Pulmonary artery endothelial cell (primary cell): ENCODE data around the gene DNAJB2. TPM values are rescaled to one million over a fixed set of nuclear protein-coding genes. Genes with fewer than 3 reads are reported as not detected.

Experiments used
- DNase-seq: peaks from one replicate; pipeline ENCODE4 v3.0.0-alpha.2; 2011; ENCODE audit warnings: low read depth, low spot score
- total RNA-seq: library from RNA; depleted of rRNA; stranded (reverse); fragments of >200 nt; gene quantifications from 2 replicates; pipeline ENCODE4 v1.2.3, GENCODE V29; 2014

Gene DNAJB2
- 20.8 and 31.0 TPM in 2 replicates for total RNA-seq

DNA sequence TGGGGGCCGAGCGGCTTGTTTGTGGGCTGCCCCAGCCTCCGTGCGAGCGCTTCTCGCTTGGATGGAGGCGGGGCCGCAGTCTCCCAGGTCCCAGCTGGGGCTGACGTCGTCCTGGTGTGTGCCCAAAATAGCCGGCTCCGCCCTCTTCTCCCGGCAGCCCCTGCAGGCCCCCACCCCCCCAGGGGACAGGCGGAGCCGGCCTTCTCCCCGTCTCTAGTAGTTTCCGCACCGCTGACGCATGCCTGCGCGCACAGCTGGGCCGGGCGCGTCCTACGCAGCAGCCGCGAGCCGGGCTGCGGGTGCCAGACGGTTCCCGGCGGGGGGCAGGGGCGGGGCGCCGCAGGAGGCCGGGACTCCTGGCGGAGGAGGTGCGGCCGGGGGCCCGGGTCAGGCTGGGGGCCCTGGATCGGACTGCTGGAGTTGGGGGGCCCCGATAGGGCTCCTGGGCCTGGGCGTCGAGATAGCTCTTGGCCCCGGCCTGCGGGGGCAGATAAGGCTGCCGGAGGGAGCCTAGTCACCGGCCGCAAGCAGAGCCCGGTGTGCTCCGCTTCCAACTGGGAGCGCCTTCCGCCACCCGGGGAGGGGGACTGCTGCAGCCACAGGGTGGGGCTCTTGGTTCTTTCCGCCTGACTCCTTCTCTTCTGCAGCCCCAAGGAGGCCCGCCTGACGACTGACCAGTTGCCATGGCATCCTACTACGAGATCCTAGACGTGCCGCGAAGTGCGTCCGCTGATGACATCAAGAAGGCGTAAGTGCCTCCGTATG is at the start of gene DNAJB2:
Gene DNAJB2, plus strand, starts transcription at position 216 of the 765 bp plus-strand sequence. Its CDS starts 468 bp downstream, at position 684.
- DNase-seq = peak; percentile 93

DNA sequence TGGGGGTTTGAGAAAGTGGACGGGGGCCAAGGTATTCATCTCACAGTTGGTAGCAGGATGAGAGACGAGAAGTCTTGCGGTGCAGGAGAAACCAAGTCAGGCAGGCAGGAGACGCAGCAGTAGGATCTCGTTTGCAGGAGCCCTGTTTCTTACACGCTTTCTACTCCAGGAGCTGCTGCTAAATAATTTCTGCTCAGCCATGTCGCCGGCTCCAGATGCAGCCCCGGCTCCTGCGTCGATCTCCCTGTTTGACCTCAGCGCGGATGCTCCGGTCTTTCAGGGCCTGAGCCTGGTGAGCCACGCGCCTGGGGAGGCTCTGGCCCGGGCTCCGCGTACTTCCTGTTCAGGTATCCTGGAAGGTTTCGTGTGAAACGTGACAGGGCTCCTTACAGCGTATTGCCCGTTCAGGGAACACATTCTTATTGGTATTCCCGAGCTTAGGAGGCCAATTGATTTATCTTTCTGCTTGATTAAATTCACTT is 49.1 kb upstream of the DNAJB2 start:
- no peak for DNase-seq

DNA sequence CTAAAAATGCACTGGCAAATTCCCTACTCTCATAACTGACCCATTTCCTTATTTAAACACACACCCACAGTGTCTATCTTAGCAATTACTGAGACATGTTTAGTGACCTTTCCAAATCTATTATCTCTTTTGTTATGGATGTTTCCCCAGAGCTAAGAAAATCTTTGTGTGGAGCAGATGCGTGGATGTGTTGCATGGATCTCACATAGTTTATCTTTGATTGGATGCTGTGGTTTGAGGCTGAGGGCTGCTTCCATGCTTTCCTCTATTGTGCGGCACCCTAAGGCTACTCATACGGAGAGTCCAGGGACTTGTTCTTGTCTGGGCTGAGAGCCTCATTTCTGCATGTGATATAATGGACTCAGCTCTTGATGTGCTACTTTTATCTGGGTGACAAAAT is 44.8 kb upstream of the DNAJB2 start:
- DNase-seq = no peak

DNA sequence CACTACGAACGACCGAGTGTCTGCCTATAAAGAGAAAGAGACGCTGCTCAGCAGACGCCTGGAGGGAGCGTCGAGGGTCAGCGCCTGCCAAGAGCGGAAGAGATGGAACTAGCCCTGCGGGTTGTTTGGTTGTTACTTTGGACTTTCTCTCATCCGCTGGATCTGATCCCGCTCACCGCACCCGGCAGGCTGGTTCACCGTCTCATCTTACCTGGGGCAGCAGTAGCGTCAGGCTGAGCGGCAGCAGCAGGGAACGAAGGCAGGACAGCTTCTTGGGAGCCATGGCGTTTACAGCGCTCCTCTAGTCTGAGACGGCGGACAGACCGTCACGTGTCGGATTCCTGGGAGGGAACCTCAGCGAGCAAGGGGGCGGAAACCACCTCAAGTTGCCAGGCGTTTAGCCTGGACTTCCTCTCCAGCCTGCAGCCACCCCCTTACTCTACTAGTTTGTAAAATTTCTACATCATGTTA is 35.8 kb upstream of the DNAJB2 start:
- no peak for DNase-seq

DNA sequence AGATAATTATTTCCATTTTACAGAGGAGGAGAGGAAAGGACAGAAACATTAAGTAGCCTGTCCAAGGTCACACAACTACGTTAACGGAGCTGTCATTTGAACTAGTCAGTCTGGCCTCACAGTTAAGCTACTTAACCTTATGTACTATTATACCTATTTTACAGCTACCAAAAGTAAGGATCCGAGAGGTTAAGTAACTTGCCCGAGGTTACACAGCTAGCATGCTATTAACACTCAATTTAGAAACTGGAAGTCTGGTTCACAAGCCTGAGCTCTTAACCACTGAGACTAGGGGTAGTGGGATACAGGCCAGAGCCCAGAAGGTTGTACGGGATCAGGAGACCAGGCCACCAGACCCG is 34.4 kb upstream of the DNAJB2 start:
- no peak for DNase-seq

DNA sequence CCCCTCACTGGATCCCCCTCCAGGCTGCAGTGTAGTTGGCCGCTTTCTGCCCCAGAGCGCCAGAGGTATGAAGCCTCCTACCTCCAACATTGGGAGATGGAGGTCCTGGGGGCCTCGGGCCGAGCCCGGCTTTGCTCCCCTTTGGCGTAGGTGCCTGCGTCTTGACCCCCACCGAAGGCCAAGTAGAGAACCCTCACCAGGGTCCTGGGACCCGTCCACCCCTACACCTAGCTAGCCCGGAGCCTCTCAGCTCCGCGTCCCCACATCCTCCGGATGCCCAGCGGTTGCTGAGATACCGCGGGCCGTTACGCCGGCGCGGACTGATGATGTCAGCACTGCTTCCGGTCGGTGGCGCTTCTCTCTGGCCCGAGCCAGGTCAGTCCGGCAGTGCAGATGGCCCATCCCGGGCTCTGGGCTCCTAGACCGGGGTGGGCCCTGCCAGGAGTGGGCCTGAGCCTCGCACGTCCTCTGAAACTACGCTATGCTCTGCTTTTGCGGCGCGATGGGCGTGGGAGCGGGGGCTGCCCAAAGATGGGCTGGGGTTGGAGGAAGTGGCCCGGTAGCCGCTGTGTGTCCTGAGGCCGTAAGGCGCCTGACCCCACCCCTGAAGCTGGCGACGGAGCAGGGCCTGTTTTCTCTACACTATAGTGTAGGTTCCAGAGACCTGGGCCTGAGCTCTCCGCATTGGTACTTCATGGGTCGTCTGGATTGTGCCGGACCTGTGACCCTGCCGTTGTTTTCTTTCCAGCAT is 33.8 kb upstream of the DNAJB2 start, which contains the start of the genes GLB1L and STK16:
Gene GLB1L, minus strand, starts transcription at position 297 of the 751 bp plus-strand sequence. CDS start 1,871 bp downstream, outside the sequence.
Gene STK16, plus strand, starts transcription at position 332 of the 751 bp plus-strand sequence. CDS start 521 bp downstream, outside the sequence.
- DNase-seq = peak; percentile 74

DNA sequence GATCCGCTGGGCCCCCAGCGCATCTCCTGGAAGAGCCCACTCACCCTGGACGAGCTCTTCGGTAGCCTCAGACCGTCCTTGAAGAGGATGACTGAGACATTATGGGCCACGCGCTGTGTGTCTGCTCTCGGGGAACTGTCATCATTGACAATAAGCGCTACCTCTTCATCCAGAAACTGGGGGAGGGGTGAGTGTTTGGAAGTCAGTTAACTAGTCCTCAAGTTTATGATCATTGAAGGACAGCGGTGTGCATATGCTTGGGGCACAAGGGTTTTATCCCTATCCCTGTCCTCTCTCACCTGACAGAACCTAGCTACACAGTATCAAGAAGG is 33.3 kb upstream of the DNAJB2 start:
- no peak for DNase-seq

DNA sequence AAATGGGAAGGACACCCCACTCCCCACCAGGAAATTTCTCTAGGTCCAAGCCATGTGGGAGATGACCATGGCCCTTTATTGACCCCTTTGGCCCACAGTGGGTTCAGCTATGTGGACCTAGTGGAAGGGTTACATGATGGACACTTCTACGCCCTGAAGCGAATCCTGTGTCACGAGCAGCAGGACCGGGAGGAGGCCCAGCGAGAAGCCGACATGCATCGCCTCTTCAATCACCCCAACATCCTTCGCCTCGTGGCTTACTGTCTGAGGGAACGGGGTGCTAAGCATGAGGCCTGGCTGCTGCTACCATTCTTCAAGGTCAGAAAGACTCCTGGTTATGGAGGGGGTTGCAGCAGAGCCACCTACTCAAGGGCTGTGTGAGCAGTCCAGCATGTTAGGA is 32.6 kb upstream of the DNAJB2 start:
- no peak for DNase-seq

DNA sequence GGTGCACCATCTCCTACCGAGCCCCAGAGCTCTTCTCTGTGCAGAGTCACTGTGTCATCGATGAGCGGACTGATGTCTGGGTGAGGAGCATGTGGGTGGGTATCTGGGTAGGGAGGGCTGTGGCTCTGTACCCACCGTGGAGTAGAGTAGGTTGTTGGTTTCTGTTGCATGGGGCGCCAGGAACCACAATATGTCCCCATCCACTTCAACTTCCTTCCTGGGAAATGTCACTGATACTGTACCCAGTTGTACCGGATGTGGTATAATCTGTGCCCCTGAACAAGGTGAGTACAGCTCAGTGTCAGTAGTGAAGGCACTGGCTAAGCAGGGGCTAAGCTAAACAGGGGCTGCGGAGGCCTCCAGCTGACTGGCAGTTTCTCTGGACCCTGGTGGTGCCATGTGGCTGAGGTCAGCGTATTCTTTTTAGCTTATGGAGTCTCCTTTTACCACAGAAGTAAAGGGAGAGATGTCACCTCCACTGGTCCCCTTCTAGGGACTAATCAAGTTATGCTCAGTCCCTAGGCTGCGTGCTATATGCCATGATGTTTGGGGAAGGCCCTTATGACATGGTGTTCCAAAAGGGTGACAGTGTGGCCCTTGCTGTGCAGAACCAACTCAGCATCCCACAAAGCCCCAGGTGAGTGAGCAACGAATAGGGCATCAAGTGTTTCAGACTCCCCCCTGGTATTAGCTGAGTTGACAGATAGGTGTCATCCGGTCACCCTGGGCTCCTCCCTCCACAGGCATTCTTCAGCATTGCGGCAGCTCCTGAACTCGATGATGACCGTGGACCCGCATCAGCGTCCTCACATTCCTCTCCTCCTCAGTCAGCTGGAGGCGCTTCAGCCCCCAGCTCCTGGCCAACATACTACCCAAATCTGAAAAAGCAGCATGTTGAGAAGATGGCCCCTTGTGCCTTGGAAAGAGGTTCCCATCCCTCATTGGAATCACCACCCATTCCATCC is 31.2 kb upstream of the DNAJB2 start:
- no peak for DNase-seq

DNA sequence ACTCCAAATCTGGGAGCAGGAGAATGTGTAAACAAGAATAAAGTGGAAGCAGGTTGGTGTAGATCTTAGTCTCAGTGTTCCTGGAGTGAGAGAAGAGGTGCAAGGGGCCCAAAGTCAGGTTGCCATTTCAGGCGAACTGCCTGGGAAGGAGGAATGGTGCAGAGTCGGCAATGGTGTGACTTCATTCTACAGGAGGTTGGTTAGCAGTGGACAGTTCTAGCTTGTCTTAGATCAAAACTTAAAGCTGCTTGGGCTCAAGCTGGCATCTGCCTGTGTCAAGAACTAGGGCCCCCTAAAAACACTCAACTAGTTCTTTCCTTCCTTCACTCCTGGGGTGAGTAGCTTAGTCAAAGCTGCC is 30.3 kb upstream of the DNAJB2 start:
- DNase-seq = no peak

DNA sequence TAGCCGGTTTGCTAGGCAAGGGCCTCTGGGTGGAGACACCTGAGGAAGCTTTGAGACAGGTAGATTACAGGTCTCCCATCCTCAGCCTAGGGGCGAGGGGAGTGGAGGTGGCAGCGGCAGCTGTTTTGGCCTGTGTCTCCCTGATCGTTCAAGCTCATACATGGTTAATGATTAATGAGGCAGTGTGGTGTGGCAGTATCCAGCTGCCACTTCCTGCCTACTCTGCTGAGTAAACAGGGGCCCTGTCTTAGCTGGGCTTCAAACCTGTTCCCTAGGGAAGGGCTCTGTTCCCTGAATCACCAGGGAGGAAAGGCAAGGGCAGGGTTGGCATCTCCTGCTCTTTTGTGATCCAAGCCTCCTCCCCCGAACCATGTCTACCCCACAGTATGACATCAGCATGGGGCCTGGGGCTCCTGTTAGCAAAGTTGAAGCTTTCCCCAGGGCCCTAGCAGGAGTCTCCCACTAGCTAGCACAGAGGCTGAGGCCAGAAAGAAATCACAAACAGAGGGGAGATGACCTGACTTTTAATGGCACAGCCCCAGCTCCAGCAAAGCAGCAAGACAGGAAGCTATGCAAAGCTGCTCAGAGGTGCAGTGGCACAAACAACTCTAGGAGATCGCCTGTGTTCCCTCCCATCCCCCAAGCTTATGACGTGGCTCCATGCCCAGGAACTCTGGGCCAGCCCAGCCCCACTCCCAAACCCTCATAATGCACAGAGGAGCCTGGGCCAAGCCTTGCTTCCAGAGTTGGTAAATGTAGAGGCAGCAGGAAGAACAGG is 29.8 kb upstream of the DNAJB2 start:
- DNase-seq = peak; percentile 66

DNA sequence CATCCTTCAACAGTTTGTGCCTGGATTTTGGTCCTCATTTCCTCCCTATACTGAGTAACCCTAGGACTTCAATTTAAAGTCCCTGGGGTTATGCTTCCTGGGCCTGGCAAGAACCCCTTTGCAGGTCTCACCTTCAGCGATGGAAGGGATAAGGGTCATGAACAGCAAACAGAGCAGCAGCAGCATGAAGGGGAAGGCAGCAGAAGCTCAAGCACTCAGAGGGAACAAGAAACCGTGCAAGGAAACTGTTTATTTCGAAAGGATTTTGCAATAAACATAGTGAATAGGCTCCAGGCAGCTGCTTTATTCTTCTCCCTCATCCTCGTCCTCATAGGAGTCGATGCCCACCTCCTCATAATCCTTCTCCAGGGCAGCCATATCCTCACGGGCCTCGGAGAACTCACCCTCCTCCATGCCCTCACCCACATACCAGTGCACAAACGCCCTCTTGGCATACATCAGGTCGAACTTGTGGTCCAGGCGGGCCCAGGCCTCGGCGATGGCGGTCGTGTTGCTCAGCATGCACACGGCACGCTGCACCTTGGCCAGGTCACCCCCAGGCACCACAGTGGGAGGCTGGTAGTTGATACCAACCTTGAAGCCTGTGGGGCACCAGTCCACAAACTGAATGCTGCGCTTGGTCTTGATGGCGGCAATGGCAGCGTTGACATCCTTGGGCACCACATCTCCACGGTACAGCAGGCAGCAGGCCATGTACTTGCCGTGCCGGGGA is 29.0 kb upstream of the DNAJB2 start:
- no peak for DNase-seq

DNA sequence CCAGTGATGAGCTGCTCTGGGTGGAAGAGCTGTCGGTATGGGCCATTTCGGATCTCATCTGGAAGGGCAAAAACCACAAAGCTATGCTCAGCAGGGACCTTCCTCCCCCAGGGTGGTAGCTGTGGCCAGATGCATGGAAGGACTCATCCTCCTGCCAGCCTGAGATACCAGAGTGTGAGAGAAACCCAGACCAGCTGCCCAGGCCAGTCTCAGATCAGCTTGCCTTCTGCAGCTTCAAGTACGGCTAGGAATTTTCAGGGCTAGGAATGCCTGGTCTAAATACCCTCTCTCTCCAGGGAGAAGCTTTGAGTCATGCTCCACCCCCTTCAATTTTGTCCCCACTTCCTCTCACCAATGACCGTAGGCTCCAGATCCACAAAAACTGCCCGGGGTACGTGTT is 27.5 kb upstream of the DNAJB2 start:
- DNase-seq = no peak

DNA sequence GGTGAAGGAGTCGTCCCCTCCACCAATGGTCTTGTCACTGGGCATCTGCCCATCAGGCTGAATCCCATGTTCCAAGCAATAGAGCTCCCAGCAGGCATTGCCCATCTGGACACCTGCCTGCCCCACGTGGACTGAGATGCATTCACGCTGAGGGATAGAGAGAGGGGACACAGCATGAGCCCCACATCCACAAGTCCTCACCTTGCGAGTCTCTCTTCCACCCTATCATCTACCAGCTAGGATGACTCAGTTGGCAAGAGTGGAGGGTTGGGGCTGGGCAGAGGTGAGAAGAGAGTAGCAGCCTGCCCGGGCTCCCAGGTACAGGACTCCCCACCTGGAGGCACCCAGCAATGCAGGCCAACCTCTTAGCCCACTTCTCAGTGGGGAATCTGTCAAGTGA is 27.1 kb upstream of the DNAJB2 start:
- no peak for DNase-seq

DNA sequence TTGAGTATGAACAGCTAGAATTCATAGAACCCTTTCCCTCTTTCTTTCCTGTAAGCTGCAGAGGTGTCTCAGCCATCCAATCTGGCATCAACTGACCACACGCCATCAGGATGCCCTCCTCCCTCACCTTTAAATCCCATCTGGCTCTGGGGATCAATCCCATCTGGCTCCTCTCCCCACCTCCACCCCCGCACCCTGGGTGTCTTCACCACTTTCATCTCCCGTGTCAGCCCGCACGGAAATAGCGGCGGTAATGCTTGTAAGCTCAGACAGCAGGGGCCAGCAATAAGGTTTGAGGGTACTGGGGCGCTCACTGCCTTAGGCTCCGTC is 26.6 kb upstream of the DNAJB2 start:
- DNase-seq = no peak

DNA sequence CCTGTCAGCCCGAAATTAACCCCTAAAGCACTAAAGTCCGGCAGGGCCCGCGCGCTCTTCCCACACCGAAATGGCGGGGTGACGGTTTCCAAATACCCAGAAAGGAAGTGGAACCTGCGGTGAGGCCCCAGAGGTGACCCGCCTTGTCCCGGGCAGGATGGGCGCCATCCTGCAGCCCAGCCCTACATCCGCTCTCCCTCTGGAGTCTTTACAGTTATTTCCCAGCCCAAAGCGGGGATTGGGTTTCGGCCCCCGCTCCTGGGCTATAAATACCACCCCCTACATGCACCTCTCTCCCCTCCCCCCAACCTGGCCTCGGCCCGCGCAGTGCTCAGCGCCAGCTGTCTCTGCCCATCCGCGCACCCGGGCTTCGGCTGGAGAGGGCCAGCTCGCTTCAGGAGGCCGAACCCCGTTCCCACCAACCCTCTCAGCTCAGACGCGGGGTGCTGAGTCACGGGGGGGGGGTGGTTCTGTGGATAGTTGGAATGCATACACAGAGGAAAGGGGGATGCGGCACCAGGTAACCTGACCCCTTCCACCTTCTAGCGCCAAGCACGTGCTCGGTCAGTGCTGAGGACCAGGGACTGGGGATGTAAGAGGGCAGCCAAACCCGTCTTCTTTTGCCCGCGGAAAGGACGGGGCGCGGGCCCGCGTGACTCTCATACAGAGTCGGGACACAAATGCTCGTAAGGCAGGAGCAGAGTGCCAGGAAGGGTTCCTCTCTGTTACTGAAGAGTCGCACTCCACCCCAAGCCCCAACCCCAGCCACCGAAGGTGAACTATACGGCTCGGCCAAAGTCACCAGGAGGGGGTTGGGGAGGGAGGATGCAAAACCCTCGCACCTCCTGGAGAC is 26.0 kb upstream of the DNAJB2 start, which contains the start of gene TUBA4B:
Gene TUBA4B, plus strand, starts transcription at position 344 of the 853 bp plus-strand sequence. Its CDS starts 165 bp downstream, at position 509.
- DNase-seq = no peak

DNA sequence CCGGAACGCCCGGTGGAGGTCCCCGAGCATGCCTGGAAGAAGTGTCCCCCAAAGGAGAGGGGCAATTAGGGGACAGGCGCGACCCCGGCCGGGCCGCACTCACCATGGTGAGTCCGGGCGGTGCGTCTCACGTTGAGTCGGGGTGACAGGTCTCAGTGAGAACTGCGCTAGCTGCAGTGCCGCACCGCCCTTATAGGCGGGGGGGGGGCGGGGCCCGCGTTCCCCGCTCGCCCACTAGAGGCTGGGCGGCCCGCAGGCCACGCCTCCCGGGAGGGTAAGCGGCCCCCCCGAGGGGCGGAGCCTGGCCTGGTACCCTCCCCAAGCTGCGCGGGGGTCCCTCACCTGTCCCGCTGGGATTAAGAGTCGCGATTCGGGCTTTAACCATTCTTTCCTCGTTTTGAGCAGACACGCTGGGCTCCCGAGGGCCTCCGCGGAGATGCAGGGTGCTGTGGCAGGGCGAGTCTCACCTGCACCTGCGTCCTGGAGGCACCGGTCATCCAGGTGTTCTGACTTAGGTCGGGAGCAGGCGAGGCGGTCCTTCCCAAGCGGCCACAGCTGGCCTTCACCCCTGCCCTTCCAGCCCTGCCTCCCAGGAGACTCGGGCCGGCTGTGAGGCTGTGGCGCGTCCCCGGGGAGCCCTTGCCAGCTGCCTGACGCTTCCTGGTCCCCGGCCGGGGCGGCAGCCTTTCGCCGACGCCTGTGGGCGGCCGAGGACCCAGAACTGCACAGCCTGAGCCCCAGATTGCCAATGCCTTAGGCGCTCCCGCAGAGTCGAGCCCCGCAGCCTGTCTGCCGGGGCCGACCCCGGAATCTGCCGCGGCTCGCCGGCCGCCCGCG is 25.2 kb upstream of the DNAJB2 start, which contains the start of gene TUBA4A:
Gene TUBA4A, minus strand, starts transcription at position 166 of the 837 bp plus-strand sequence. Its CDS starts 60 bp downstream, at position 106.
- DNase-seq = no peak
